Esophagus squamous epithelium (tissue), 4 donors: Measurements from ENCODE around the gene EPPIN.

ENCODE experiments used
- POLR2A ChIP-seq, 4 donors: fragments of 450-650 bp; IDR thresholded peaks; one replicate each; pipeline ENCODE4 v1.6.1; 2017; ENCODE audit warnings: antibody characterized with exemption in 4 of 4, mild to moderate bottlenecking in 4 of 4, moderate library complexity in 3 of 4
- TF ChIP-seq, protein P1 (sequence below), 6 experiments: fragments of 450-650 bp in 4 of 6; fragments of 200-600 bp in 2 of 6; sonication (generic) in 2 of 6; IDR thresholded peaks; one replicate each; pipeline ENCODE4 v1.5.1; 2016 to 2019; ENCODE audit warnings: antibody characterized with exemption in 6 of 6, mild to moderate bottlenecking in 4 of 6, moderate library complexity in 4 of 6

- TF ChIP-seq, protein P1, sequence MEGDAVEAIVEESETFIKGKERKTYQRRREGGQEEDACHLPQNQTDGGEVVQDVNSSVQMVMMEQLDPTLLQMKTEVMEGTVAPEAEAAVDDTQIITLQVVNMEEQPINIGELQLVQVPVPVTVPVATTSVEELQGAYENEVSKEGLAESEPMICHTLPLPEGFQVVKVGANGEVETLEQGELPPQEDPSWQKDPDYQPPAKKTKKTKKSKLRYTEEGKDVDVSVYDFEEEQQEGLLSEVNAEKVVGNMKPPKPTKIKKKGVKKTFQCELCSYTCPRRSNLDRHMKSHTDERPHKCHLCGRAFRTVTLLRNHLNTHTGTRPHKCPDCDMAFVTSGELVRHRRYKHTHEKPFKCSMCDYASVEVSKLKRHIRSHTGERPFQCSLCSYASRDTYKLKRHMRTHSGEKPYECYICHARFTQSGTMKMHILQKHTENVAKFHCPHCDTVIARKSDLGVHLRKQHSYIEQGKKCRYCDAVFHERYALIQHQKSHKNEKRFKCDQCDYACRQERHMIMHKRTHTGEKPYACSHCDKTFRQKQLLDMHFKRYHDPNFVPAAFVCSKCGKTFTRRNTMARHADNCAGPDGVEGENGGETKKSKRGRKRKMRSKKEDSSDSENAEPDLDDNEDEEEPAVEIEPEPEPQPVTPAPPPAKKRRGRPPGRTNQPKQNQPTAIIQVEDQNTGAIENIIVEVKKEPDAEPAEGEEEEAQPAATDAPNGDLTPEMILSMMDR (IDR thresholded peaks at IDR 0.05): no peak
- no peak for TF ChIP-seq POLR2A (IDR thresholded peaks at IDR 0.05)
These were observed 28.9 kb downstream of the EPPIN start for GRCh38 chr20:45518282-45518681.
